HepG2 (cell line): ENCODE measurements around the gene HDAC4. TPM values are rescaled to one million over a fixed set of nuclear protein-coding genes. Genes with fewer than 3 reads are reported as not detected.

Experiments
- ATAD3A ChIP-seq: sonication (generic); formaldehyde crosslinking; IDR thresholded peaks from 2 replicates; pipeline ENCODE4 v1.4.0; 2020; ENCODE audit warnings: missing genetic modification reagents
- ETS1 ChIP-seq: sonication (generic); formaldehyde crosslinking; IDR thresholded peaks from 2 replicates; pipeline ENCODE4 v1.4.0; 2020; ENCODE audit warnings: missing genetic modification reagents
- FOXK1 ChIP-seq: sonication (generic); formaldehyde crosslinking; IDR thresholded peaks from 2 replicates; pipeline ENCODE4 v1.4.0; 2020; ENCODE audit warnings: low read depth, missing genetic modification reagents, borderline replicate concordance
- GABPB1 ChIP-seq: IDR thresholded peaks from 2 replicates; pipeline ENCODE4 v1.6.1; 2016; ENCODE audit warnings: mild to moderate bottlenecking, missing genetic modification reagents, moderate library complexity, missing compliant biosample characterization
- HCFC1 ChIP-seq: fragments of 150-350 bp; IDR thresholded peaks from 2 replicates; pipeline ENCODE4 v1.6.1; 2014; ENCODE audit warnings: low read depth, low read length
- HDAC1 ChIP-seq: sonication (generic); formaldehyde crosslinking; IDR thresholded peaks from 2 replicates; pipeline ENCODE4 v1.5.1; 2020; ENCODE audit warnings: mild to moderate bottlenecking, missing genetic modification reagents
- KDM4B ChIP-seq: sonication (generic); formaldehyde crosslinking; IDR thresholded peaks from 2 replicates; pipeline ENCODE4 v1.4.0; 2020; ENCODE audit warnings: missing genetic modification reagents
- MEIS2 ChIP-seq: sonication (generic); formaldehyde crosslinking; IDR thresholded peaks from 2 replicates; pipeline ENCODE4 v1.9.0; 2021; ENCODE audit warnings: mild to moderate bottlenecking, missing genetic modification reagents
- THYN1 ChIP-seq: sonication (generic); formaldehyde crosslinking; IDR thresholded peaks from 2 replicates; pipeline ENCODE4 v1.8.1; 2023; ENCODE audit warnings: low read depth, mild to moderate bottlenecking, moderate library complexity, missing genetic modification reagents, borderline replicate concordance
- XRCC5 ChIP-seq: fragments of 200-400 bp; formaldehyde crosslinking; optimal IDR thresholded peaks from 2 replicates; pipeline ENCODE3; 2017; ENCODE audit warnings: mild to moderate bottlenecking, low read length
- ZNF691 ChIP-seq: sonication (generic); formaldehyde crosslinking; IDR thresholded peaks from 2 replicates; pipeline ENCODE4 v1.4.0; 2020; ENCODE audit warnings: missing genetic modification reagents, low read depth, mild to moderate bottlenecking, borderline replicate concordance
- ZNF7 ChIP-seq: IDR thresholded peaks from 2 replicates; pipeline ENCODE4 v1.6.1; 2016; ENCODE audit warnings: missing biosample characterization, missing genetic modification reagents
- polyA plus RNA-seq, 8 experiments: library from polyadenylated mRNA; depleted of rRNA in 3 of 8; stranded (reverse) in 7 of 8; unstranded in 1 of 8; fragments of >200 nt; fragmentation: Illumina TruSeq in 4 of 8; extraction: Trizol in 4 of 8; gene quantifications; 2 replicates each; pipeline versions ENCODE4 v1.2.1 to v1.2.3, GENCODE V29; 2011 to 2016; ENCODE audit warnings: low read depth in 4 of 8, missing spikeins in 1 of 8, mixed read lengths in 1 of 8; ENCODE audit not compliant: insufficient read depth in 1 of 8
- total RNA-seq, 5 experiments: library from RNA; depleted of rRNA; stranded (reverse); fragments of >200 nt; fragmentation: Illumina TruSeq; extraction: Trizol; gene quantifications; 2 replicates each; pipeline ENCODE4 v1.2.3, GENCODE V29; 2016; ENCODE audit warnings: low read depth in 1 of 5
- TF ChIP-seq, protein P1 (sequence below): sonication (generic); formaldehyde crosslinking; IDR thresholded peaks from 2 replicates; pipeline ENCODE4 v1.4.0; 2020; ENCODE audit warnings: low read depth, mild to moderate bottlenecking, missing genetic modification reagents

Gene HDAC4
- total and polyA plus RNA-seq, 2 of the 13 experiments (the other 11 are each of a cell fraction or from before 2014, with no cell fraction given) = 10.1 to 11.5 TPM

DNA sequence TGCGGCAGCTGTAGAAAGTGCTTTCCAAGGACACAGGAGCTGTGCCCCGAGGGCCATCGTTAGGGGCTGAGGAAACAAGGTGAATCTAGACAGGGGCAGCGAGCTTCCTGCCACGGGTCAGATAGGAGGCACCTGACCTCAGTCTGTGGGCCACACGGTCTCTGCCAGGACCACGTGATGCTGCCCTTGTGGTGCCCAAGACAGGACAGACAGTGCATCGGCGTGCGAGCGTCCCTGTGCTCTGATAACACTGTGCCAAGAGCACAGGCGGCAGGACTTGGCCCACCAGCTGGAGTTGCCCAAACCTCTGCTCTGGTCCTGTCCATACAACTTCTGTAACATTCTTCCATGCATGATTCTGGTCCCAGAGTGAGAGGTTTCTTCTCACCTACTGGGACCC lies 327.6 kb downstream of the HDAC4 start (continued):
- no peak for TF ChIP-seq XRCC5
- no peak for TF ChIP-seq ZNF7 (CRISPR knock-in tag)
- TF ChIP-seq ATAD3A (CRISPR knock-in tag) = no peak
- TF ChIP-seq HCFC1 = no peak
- no peak for TF ChIP-seq FOXK1 (CRISPR knock-in tag)
- TF ChIP-seq ZNF691 = no peak
- TF ChIP-seq ETS1 (CRISPR knock-in tag) = no peak
- TF ChIP-seq, protein P1, sequence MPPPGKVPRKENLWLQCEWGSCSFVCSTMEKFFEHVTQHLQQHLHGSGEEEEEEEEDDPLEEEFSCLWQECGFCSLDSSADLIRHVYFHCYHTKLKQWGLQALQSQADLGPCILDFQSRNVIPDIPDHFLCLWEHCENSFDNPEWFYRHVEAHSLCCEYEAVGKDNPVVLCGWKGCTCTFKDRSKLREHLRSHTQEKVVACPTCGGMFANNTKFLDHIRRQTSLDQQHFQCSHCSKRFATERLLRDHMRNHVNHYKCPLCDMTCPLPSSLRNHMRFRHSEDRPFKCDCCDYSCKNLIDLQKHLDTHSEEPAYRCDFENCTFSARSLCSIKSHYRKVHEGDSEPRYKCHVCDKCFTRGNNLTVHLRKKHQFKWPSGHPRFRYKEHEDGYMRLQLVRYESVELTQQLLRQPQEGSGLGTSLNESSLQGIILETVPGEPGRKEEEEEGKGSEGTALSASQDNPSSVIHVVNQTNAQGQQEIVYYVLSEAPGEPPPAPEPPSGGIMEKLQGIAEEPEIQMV (CRISPR knock-in tag) = no peak
- no peak for TF ChIP-seq HDAC1 (CRISPR knock-in tag)
- no peak for TF ChIP-seq GABPB1 (CRISPR knock-in tag)
- TF ChIP-seq KDM4B (CRISPR knock-in tag) = no peak
- TF ChIP-seq THYN1 = no peak
- no peak for TF ChIP-seq MEIS2 (CRISPR knock-in tag)
